OCI-M1 (cell line): ENCODE data around the gene MDFIC2.

Experiments used
- DNase-seq: peaks from one replicate; lab custom pipeline; 2025; lab: John Stamatoyannopoulos, UW

The MDFIC2 gene

DNA sequence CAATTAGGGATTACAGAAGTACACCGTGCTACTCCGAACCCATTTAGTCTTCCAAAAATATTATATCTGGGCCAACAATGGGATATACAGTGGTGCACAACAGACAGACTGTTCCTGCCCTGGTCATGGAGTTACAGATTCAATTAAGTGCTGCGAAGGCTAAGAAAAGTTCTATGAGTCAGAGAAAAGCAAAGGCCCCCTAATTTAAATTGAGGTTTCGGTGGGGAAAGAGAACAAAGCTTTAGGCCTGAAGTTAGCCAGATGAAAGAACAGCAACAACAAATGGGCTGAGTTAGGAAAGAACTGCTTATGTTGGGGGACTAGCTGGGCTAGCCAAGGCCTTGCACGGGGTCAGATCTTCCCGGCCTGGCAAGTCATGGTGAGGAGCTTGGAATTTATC is 131.8 kb downstream of the MDFIC2 start:
- DNase-seq: no peak

DNA sequence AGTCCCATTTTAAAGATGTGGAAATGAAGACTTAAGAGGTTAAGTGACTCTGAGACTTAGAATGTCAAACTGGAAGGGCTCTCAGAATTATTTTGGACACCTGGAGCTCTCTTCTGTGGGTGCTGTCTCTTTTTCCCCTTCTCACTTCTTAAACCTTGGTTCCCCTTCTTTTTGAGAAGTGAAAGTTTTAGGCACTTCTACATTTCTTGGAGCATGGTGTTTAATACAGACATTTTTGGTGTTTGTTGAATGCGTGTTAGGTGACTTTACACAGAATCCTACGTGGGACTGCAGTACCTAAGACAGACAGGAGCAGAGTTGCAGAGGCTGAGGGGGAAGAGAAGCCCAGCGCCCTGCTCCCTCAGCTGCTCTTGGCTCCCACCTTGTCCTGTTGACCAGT is 133.3 kb downstream of the MDFIC2 start:
- no peak for DNase-seq

DNA sequence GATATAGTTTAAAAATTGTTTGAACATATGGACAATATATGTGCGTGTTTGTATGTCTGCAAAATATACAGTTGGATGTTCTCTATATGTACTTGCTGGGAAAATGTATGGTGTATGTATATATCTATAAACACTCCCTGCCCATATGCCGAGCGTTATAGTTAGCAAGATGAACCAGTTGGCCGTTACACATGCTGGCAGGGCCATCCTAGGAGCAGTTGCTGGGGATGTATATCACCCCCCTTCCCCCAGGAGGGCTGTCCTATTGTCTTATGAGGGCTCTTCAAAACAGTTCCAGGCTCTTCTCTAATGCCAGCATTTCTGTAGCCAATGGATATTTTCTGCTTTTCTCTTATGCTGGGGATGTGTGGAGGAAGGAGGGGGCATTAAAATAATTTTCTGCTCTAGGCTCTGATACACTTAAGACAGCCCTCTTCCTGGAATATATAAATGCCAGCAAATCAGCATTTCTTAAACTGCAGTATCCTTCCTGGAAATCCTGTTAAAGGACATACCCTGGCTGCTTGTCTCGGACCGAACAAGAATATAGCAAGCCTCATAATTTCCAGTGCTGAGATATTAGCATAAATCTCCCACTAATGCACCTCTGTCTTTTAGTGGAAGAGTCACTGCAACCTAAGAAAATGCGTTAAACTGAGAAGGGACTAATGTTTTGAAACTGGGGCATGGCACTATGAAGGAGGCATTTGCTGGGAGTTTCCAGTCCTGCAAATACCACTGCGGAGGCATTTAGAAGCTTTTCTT is 134.4 kb downstream of the MDFIC2 start:
- DNase-seq: no peak

DNA sequence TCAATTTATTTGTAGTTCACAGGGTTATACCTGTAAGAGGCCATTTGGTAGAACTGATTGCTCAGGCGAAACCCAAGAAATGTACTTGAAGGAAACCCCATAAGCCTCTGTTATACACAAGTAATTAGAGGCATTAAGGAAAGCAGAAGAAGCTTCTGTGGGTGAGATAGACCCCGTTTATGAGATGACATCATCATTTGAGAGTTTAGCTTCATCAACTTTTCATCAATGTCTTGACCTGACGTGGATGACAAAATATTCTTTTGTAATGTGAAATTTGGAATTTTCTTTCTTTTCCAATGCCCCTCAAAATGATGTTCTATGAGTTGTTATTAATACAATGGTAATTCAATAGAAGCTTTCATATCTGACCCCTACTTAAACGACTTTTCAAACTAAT is 136.2 kb downstream of the MDFIC2 start:
- no peak for DNase-seq

DNA sequence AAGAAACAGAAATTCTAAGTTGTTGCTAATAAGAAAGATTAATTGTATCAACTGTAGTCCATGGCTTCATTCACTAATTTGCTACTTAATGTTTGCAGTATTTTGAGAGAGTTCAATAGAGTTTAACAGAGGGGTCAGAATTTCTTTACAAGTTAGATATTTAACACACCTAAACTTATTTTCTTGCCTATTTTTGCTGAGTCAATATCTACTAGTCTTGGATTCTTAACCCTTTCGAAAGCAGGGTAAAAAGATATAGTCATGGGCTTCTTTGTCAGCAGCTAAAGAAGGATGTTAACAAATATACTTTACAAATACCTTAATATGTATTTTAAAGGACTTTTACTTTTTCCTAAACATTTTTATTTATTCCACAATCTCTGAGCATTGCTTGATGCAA is 155.6 kb downstream of the MDFIC2 start:
- no peak for DNase-seq

DNA sequence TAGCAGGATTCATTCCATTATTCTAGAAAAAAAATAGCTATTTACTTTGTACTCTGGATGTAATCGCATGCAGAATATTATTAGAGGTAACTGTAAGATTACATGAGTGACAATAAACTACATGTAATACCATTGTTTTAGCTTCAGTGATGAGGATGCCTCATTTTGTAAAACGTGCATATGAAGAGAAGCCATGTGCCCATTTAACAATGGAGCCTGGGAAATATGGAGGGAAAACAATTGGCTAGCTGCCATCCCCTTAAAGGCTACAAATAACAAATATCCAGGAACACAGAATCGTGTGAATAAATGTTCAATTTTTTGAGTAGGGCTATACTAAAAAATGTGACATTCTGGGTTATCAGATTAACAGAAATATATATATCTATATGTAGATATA is 161.8 kb downstream of the MDFIC2 start:
- DNase-seq: no peak

DNA sequence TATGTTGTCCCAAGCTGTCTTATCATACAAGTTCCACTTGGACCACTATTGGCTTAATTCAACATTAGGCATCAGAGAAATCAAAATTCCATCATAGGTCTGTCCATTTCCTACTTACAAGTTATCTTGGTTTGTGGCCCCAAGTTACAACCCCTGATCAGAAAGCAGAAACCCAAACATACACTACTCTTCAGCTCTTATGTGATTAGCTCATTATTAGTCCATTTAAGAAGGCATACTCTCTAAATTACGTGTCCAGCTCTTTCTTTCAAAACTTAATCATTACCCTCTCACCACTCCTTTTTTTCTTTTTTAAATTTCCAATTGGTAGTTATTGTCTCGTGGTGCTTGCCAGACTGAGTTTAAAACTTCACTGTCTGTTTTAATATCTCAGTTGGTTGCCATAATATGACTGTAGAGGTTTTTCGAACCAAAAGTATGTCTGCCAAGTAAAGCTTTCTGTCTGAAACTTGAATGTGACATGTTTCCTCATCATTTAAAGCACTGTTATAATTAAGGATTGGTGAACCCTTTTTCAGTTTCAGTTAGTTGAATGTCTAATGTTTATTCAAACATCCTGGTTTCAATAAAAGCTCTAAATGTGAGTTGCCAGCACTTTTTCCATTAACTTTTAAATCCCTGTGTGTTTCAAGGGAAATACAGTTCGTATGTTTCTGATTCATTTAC is 162.6 kb downstream of the MDFIC2 start:
- DNase-seq: no peak
